Cerebellar cortex (tissue), 1 donor: ENCODE data around the gene RPL15.
"Not testable (repeated sequence)": the region's sequence is repeated elsewhere in the genome, so short reads cannot be mapped to it uniquely, and the experiment has no call there.

Experiments used
- DNase-seq: peaks from one replicate; pipeline ENCODE4 v3.0.0-alpha.2; 2015; ENCODE audit warnings: low spot score

RPL15 gene

GRCh38 chr3:23889950-23890349, 27.0 kb upstream of the RPL15 start:
- no peak for DNase-seq

- no peak for DNase-seq
These were observed 22.5 kb upstream of the RPL15 start for GRCh38 chr3:23894254-23895061.

GRCh38 chr3:23895181-23895580, 21.8 kb upstream of the RPL15 start:
- no peak for DNase-seq

GRCh38 chr3:23900744-23901143, 16.2 kb upstream of the RPL15 start:
- DNase-seq = no peak

- no peak for DNase-seq
These were observed 12.4 kb upstream of the RPL15 start for GRCh38 chr3:23904545-23904944.

GRCh38 chr3:23909341-23909740, 7.6 kb upstream of the RPL15 start:
- DNase-seq = no peak

- DNase-seq = no peak
These were observed 5.5 kb upstream of the RPL15 start for GRCh38 chr3:23911397-23911796.

- not testable (repeated sequence) for DNase-seq
These were observed 4.6 kb upstream of the RPL15 start for GRCh38 chr3:23912335-23912734.

- no peak for DNase-seq
These were observed 3.8 kb upstream of the RPL15 start for GRCh38 chr3:23913182-23913581.

GRCh38 chr3:23913873-23914743, 2.8 kb upstream of the RPL15 start:
- no peak for DNase-seq

- peak; percentile 77 for DNase-seq
These were observed 1.3 kb upstream of the RPL15 start for GRCh38 chr3:23915537-23916108.

GRCh38 chr3:23916152-23916885, 613 bp upstream of the RPL15 start:
- DNase-seq = no peak

GRCh38 chr3:23917679-23918303, 859 bp downstream of the RPL15 start:
- DNase-seq = not testable (repeated sequence)

GRCh38 chr3:23918331-23918730, 1.4 kb downstream of the RPL15 start:
- not testable (repeated sequence) for DNase-seq

- no peak for DNase-seq
These were observed 2.7 kb downstream of the RPL15 start for GRCh38 chr3:23919628-23920027.

GRCh38 chr3:23920151-23920655, 3.3 kb downstream of the RPL15 start:
- peak; percentile 25 for DNase-seq

- peak; percentile 34 for DNase-seq
These were observed 4.2 kb downstream of the RPL15 start for GRCh38 chr3:23921052-23921511.

- no peak for DNase-seq
These were observed 6.9 kb downstream of the RPL15 start for GRCh38 chr3:23923786-23924185.

- DNase-seq = no peak
These were observed 9.3 kb downstream of the RPL15 start for GRCh38 chr3:23926246-23926645.

GRCh38 chr3:23926736-23927135, 9.8 kb downstream of the RPL15 start:
- DNase-seq = peak; percentile 45

- no peak for DNase-seq
These were observed 11.6 kb downstream of the RPL15 start for GRCh38 chr3:23928524-23928923.
